Astrocyte (in vitro differentiated cells and primary cell): ENCODE results near the gene BCOR. TPM values are rescaled to one million over a fixed set of nuclear protein-coding genes. Genes with fewer than 3 reads are reported as not detected.

Source experiments
- DNase-seq: peaks from one replicate; pipeline ENCODE4 v3.0.0-alpha.2; 2010; ENCODE audit warnings: low read depth
- FAIRE-seq: peaks from 2 replicates; lab custom pipeline; 2011; peaks lifted over from hg19 to GRCh38; lab: Jason Lieb, UNC
- H2AFZ ChIP-seq: 2 replicates; pipeline ENCODE4 v1.6.0; 2012; ENCODE audit warnings: low read depth, low read length, inconsistent platforms
- H3K27ac ChIP-seq: 2 replicates; pipeline ENCODE4 v1.5.1; 2011; ENCODE audit warnings: low read depth, low read length, inconsistent platforms
- H3K27me3 ChIP-seq: 2 replicates; pipeline ENCODE4 v1.6.0; 2011; ENCODE audit warnings: low read length, inconsistent platforms; ENCODE audit not compliant: insufficient read depth
- H3K36me3 ChIP-seq: 2 replicates; pipeline ENCODE4 v1.5.1; 2011; ENCODE audit warnings: low read length, inconsistent platforms; ENCODE audit not compliant: insufficient read depth
- H3K4me1 ChIP-seq: 2 replicates; pipeline ENCODE4 v1.5.1; 2011; ENCODE audit warnings: low read length, inconsistent platforms; ENCODE audit not compliant: insufficient read depth
- H3K4me2 ChIP-seq: 2 replicates; pipeline ENCODE4 v1.6.0; 2012; ENCODE audit warnings: low read length, inconsistent platforms
- H3K4me3 ChIP-seq: 2 replicates; pipeline ENCODE4 v1.5.1; 2011; ENCODE audit warnings: low read depth, mild to moderate bottlenecking, low read length, inconsistent platforms; ENCODE audit not compliant: insufficient read depth
- H3K79me2 ChIP-seq: 2 replicates; pipeline ENCODE4 v1.6.0; 2012; ENCODE audit warnings: mild to moderate bottlenecking, low read length, inconsistent platforms; ENCODE audit not compliant: insufficient read depth
- H3K9ac ChIP-seq: 2 replicates; pipeline ENCODE4 v1.6.0; 2012; ENCODE audit warnings: mild to moderate bottlenecking, low read length, inconsistent platforms
- H3K9me3 ChIP-seq: 2 replicates; pipeline ENCODE4 v1.5.1; 2012; ENCODE audit warnings: low read depth, mild to moderate bottlenecking, low read length, inconsistent platforms; ENCODE audit not compliant: insufficient read depth
- H4K20me1 ChIP-seq: 2 replicates; pipeline ENCODE4 v1.6.0; 2012; ENCODE audit warnings: low read length, inconsistent platforms; ENCODE audit not compliant: insufficient read depth
- H3K27ac Mint-ChIP-seq: one replicate; pipeline ENCODE4 v1.8.0; 2021; ENCODE audit warnings: mild to moderate bottlenecking, mixed read lengths; ENCODE audit not compliant: unreplicated experiment
- H3K27me3 Mint-ChIP-seq: one replicate; pipeline ENCODE4 v1.8.0; 2021; ENCODE audit warnings: low read depth, mixed read lengths; ENCODE audit not compliant: unreplicated experiment
- H3K36me3 Mint-ChIP-seq: one replicate; pipeline ENCODE4 v1.8.0; 2021; ENCODE audit warnings: low read depth, mixed read lengths; ENCODE audit not compliant: unreplicated experiment
- H3K4me1 Mint-ChIP-seq: one replicate; pipeline ENCODE4 v1.8.0; 2021; ENCODE audit warnings: low read depth, mixed read lengths; ENCODE audit not compliant: unreplicated experiment
- H3K4me3 Mint-ChIP-seq: one replicate; pipeline ENCODE4 v1.8.0; 2021; ENCODE audit warnings: mild to moderate bottlenecking, moderate library complexity, mixed read lengths; ENCODE audit not compliant: unreplicated experiment
- H3K9me3 Mint-ChIP-seq: one replicate; pipeline ENCODE4 v1.8.0; 2021; ENCODE audit warnings: mild to moderate bottlenecking, mixed read lengths; ENCODE audit not compliant: unreplicated experiment
- EZH2 ChIP-seq: IDR thresholded peaks from 2 replicates; pipeline ENCODE4 v1.6.1; 2012; ENCODE audit warnings: mild to moderate bottlenecking, low read length, inconsistent platforms; ENCODE audit not compliant: insufficient read depth
- total RNA-seq: library from RNA; stranded (reverse); gene quantifications from 2 replicates; pipeline ENCODE4 v1.2.1, GENCODE V29; 2021
- TF ChIP-seq, protein P1 (sequence below): IDR thresholded peaks from 2 replicates; pipeline ENCODE4 v1.5.1; 2011; ENCODE audit warnings: low read depth, mild to moderate bottlenecking, inconsistent platforms, low read length, moderate library complexity; ENCODE audit not compliant: insufficient read depth

Gene BCOR
- total RNA-seq, 1 donor from 2014 or later, result 9.0 TPM

DNA sequence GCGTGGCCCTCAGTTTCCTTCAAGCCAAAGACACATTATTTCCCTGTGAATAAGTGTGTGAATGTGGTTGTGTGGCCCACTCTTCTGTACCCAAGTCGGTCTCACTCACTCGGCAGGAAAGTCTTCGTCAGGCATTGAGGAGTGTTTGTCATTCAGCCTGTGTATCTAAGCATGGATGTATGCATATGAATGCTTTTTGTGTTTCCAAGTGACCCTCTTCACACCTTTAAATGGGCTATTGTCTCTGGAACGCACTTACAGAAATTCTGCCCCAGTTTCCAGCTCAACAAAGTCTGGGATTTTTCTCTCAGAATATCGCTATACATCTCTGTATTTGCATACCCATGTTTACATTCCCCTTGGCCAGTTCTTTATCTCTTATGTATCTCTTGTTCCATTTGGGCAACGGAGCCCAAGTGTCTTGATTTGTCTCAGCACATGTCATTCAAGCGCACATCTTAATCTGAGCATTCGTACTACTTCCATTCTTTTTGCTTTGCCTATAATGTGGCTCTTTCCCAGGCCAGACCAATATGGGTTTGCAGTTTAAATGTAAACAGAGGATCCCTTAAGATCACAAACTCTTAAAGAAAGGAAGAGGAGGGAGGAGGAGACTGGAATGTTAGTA lies 4.8 kb downstream of the BCOR start:
- Mint-ChIP-seq H3K9me3 (no peaks in the 10 kb centered on the region), H3K36me3 (no peaks in the 10 kb centered on the region), H3K4me1 (peaks cover 17% of the 10 kb centered on the region), H3K27me3 (peaks cover 2% of the 10 kb centered on the region), H3K27ac (peak overlapping the region; percentile 15), H3K4me3 (peak overlapping the region; percentile 76)
- no peaks in the 10 kb centered on the region for H3K27me3 ChIP-seq
- peaks cover 76% of the 10 kb centered on the region for H3K79me2 ChIP-seq
- no peaks in the 10 kb centered on the region for H3K36me3 ChIP-seq
- H2AFZ ChIP-seq, result no peak overlapping the region
- no peak for DNase-seq
- TF ChIP-seq EZH2, result no peak
- TF ChIP-seq, protein P1, sequence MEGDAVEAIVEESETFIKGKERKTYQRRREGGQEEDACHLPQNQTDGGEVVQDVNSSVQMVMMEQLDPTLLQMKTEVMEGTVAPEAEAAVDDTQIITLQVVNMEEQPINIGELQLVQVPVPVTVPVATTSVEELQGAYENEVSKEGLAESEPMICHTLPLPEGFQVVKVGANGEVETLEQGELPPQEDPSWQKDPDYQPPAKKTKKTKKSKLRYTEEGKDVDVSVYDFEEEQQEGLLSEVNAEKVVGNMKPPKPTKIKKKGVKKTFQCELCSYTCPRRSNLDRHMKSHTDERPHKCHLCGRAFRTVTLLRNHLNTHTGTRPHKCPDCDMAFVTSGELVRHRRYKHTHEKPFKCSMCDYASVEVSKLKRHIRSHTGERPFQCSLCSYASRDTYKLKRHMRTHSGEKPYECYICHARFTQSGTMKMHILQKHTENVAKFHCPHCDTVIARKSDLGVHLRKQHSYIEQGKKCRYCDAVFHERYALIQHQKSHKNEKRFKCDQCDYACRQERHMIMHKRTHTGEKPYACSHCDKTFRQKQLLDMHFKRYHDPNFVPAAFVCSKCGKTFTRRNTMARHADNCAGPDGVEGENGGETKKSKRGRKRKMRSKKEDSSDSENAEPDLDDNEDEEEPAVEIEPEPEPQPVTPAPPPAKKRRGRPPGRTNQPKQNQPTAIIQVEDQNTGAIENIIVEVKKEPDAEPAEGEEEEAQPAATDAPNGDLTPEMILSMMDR, result no peak
- no peak overlapping the region for H3K9ac ChIP-seq
- peaks cover 56% of the 10 kb centered on the region for H4K20me1 ChIP-seq
- H3K9me3 ChIP-seq, result no peaks in the 10 kb centered on the region
- peak; percentile 82 for FAIRE-seq
- H3K4me1 ChIP-seq, result peaks cover 17% of the 10 kb centered on the region
- peak overlapping the region; percentile 10 for H3K4me3 ChIP-seq
- peak overlapping the region; percentile 92 for H3K4me2 ChIP-seq
- H3K27ac ChIP-seq, result no peak overlapping the region

DNA sequence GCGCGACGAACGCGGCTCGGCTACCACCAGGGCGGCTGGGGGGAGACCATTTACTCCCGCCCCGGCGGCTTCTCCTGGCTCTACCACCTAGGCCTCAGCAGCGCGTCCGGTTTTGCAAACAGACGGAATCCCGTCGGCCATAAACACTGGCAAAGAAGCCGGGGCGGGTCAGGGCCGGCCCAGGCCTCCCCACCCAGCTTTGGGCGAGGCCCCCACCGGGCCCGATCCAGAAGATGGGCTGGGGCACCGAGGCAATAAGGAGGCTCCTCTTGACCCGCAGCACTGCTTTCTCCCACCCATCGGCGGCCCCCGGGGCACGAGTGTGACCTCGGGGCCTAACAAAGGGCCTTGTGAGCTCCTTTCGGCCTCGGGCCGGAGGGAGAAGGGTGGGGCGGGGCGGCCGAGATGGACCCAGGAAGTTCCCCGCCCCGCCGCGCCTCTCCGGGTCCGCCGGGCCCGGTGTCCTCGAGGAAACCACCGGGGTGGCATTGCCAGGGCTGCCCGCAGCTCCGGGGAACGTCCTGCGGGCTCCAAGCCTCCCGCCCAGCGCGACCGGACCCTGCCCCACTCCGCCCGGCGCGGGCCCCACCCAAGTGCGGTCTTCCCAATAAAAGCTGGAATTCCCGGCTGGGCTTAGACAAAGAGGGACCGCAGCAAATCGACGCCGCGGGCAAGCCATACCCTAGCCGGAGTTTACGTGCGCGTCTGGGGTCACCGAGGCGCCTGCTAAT lies 5.9 kb downstream of the BCOR start:
- Mint-ChIP-seq H3K27ac (no peak overlapping the region), H3K36me3 (no peaks in the 10 kb centered on the region), H3K4me1 (peaks cover 23% of the 10 kb centered on the region), H3K4me3 (no peak overlapping the region), H3K27me3 (peaks cover 2% of the 10 kb centered on the region), H3K9me3 (no peaks in the 10 kb centered on the region)
- no peaks in the 10 kb centered on the region for H3K27me3 ChIP-seq
- DNase-seq (no peak), FAIRE-seq (no peak)
- H3K9me3 ChIP-seq, result no peaks in the 10 kb centered on the region
- H3K27ac ChIP-seq, result no peak overlapping the region
- TF ChIP-seq, protein P1, result no peak
- no peak for TF ChIP-seq EZH2
- H4K20me1 ChIP-seq, result peaks cover 67% of the 10 kb centered on the region
- no peak overlapping the region for H3K9ac ChIP-seq
- H3K4me3 ChIP-seq, result no peak overlapping the region
- H3K4me1 ChIP-seq, result peaks cover 20% of the 10 kb centered on the region
- H3K79me2 ChIP-seq, result peaks cover 85% of the 10 kb centered on the region
- no peak overlapping the region for H3K4me2 ChIP-seq
- no peaks in the 10 kb centered on the region for H3K36me3 ChIP-seq
- H2AFZ ChIP-seq, result no peak overlapping the region

DNA sequence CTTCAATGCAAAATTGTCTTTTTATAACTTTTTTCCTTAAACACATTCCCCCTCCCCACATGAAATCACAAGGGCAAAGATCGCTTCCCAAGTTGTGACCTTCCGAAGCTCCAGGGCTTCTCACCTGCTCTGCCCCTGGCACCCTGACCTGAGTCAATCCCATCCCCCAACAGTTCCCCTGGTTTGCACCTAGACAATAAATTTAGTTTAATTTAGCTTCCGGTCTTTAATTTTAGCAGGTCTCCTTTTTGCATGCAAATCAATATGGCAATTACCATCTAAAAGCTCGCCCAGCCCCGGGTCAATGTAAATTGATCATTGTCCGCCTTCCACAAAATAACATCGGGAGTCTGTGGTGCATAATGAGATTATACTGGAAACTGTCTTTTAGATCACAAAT lies 6.8 kb downstream of the BCOR start:
- Histone ChIP-seq H4K20me1 (peaks cover 76% of the 10 kb centered on the region), H3K79me2 (peaks cover 90% of the 10 kb centered on the region), H3K27ac (no peak overlapping the region), H3K9ac (no peak overlapping the region), H3K27me3 (no peaks in the 10 kb centered on the region), H3K4me1 (peaks cover 28% of the 10 kb centered on the region), H3K4me2 (peak overlapping the region; percentile 72), H3K4me3 (no peak overlapping the region), H3K36me3 (no peaks in the 10 kb centered on the region), H3K9me3 (no peaks in the 10 kb centered on the region), H2AFZ (no peak overlapping the region)
- no peak for DNase-seq
- no peak for TF ChIP-seq EZH2
- TF ChIP-seq, protein P1, result no peak
- H3K4me3 Mint-ChIP-seq, result no peak overlapping the region
- no peaks in the 10 kb centered on the region for H3K9me3 Mint-ChIP-seq
- H3K27ac Mint-ChIP-seq, result no peak overlapping the region
- peaks cover 2% of the 10 kb centered on the region for H3K27me3 Mint-ChIP-seq
- peaks cover 30% of the 10 kb centered on the region for H3K4me1 Mint-ChIP-seq
- FAIRE-seq, result no peak
- H3K36me3 Mint-ChIP-seq, result no peaks in the 10 kb centered on the region
